Caco-2 (cell line): ENCODE measurements around the gene WDR6. TPM values are rescaled to one million over a fixed set of nuclear protein-coding genes. Genes with fewer than 3 reads are reported as not detected.

Source experiments
- BruUV-seq: library from RNA; stranded (reverse); fragments of 400-500 nt; replicated peaks from 2 replicates; lab custom pipeline; 2021; lab: Mats Ljungman, UMichigan
- CTCF ChIA-PET: fragments of 300-600 bp; sonication (Branson Sonifier 250); formaldehyde crosslinking; loops from one replicate; lab custom pipeline; 2022; ENCODE audit warnings: antibody characterized with exemption; lab: Charles Lee
- POLR2A ChIA-PET: fragments of 300-600 bp; sonication (Branson Sonifier 250); formaldehyde crosslinking; loops from one replicate; lab custom pipeline; 2022; ENCODE audit warnings: antibody characterized with exemption; lab: Charles Lee
- DNase-seq, 2 experiments: peaks; one replicate each; pipeline versions ENCODE4 v3.0.0 to v3.0.0-alpha.2; 2020 to 2022
- H3K27me3 ChIP-seq: replicated peaks from 2 replicates; pipeline ENCODE4 v1.6.0; 2011; ENCODE audit warnings: low read length; ENCODE audit not compliant: control insufficient read depth, insufficient read depth
- H3K36me3 ChIP-seq: 2 replicates; pipeline ENCODE4 v1.5.1; 2011; ENCODE audit warnings: low read length; ENCODE audit not compliant: control insufficient read depth, insufficient read depth
- H3K4me1 ChIP-seq: fragments of 250-450 bp; sonication (Bioruptor Pico); 2 replicates; pipeline ENCODE4 v1.5.1; 2020; ENCODE audit warnings: mild to moderate bottlenecking
- H3K4me3 ChIP-seq: 2 replicates; pipeline ENCODE4 v1.5.1; 2011; ENCODE audit warnings: low read depth, mild to moderate bottlenecking, control low read depth, low read length
- H3K9me3 ChIP-seq: fragments of 250-450 bp; sonication (Bioruptor Pico); 2 replicates; pipeline ENCODE4 v1.5.1; 2020; ENCODE audit warnings: mild to moderate bottlenecking, moderate library complexity
- H3K27ac Mint-ChIP-seq: one replicate; pipeline ENCODE4 v1.8.0; 2022; ENCODE audit warnings: mixed read lengths; ENCODE audit not compliant: unreplicated experiment
- H3K27me3 Mint-ChIP-seq: one replicate; pipeline ENCODE4 v1.8.0; 2022; ENCODE audit warnings: mixed read lengths; ENCODE audit not compliant: insufficient read depth, unreplicated experiment
- H3K36me3 Mint-ChIP-seq: one replicate; pipeline ENCODE4 v1.8.0; 2022; ENCODE audit warnings: mild to moderate bottlenecking, mixed read lengths; ENCODE audit not compliant: insufficient read depth, unreplicated experiment
- H3K4me1 Mint-ChIP-seq: one replicate; pipeline ENCODE4 v1.8.0; 2022; ENCODE audit warnings: low read depth, mixed read lengths; ENCODE audit not compliant: unreplicated experiment
- H3K4me3 Mint-ChIP-seq: one replicate; pipeline ENCODE4 v1.8.0; 2022; ENCODE audit warnings: mild to moderate bottlenecking, moderate library complexity, mixed read lengths; ENCODE audit not compliant: unreplicated experiment
- H3K9me3 Mint-ChIP-seq: one replicate; pipeline ENCODE4 v1.8.0; 2022; ENCODE audit warnings: mixed read lengths; ENCODE audit not compliant: unreplicated experiment
- intact Hi-C: fragments of 100-400 bp; cut with micrococcal nuclease; formaldehyde crosslinking; loops from one replicate; pipeline ENCODE4 v1.10.0; 2022; ENCODE audit not compliant: unreplicated experiment
- microRNA-seq: library from miRNA; unstranded; fragments of <30 nt; microRNA quantifications from one replicate; pipeline ENCODE4 v1.2.0, GENCODE V29; 2022
- total RNA-seq: library from RNA; stranded (reverse); gene quantifications from 2 replicates; pipeline ENCODE4 v1.2.3, GENCODE V29; 2022
- TF ChIP-seq, protein P1 (sequence below), 2 experiments: fragments of 200-600 bp in 1 of 2; IDR thresholded peaks; 1 replicate in 1 of 2; 2 replicates in 1 of 2; pipeline versions ENCODE4 v1.5.1 to v1.8.0; 2011 to 2022; ENCODE audit warnings: antibody characterized with exemption in 1 of 2, control low read depth in 1 of 2, inconsistent platforms in 1 of 2, low read depth in 1 of 2, low read length in 1 of 2, mild to moderate bottlenecking in 1 of 2, moderate library complexity in 1 of 2; ENCODE audit not compliant: insufficient read depth in 1 of 2, severe bottlenecking in 1 of 2, unreplicated experiment in 1 of 2

The WDR6 gene
- total RNA-seq, 1 experiment from 2014 or later: 184 TPM

DNA sequence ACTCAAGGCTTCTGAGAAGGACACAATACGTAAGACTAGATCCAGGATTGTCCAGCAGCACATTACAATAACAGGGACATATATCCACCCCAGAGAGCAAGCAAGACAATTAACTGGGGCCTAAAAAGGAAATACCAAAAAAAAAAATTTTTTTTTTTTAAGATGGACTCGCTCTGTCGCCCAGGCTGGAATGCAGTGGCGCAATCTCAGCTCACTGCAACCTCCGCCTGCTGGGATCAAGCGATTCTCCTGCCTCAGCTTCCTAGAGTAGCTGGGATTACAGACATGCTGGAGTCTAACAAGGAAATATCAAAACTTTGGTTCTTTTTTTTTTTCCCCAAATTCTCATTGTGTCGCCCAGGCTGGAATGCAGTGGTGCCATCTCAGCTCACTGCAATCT, 50.8 kb downstream of the WDR6 start:
- no TSS peak for BruUV-seq
- H3K27ac Mint-ChIP-seq: no peak overlapping the region
- H3K27me3 ChIP-seq: no peaks in the 10 kb centered on the region
- no peak for DNase-seq
- no peaks in the 10 kb centered on the region for H3K27me3 Mint-ChIP-seq
- peaks cover 93% of the 10 kb centered on the region for H3K36me3 Mint-ChIP-seq
- no peaks in the 10 kb centered on the region for H3K9me3 ChIP-seq
- H3K4me3 ChIP-seq: no peak overlapping the region
- intact Hi-C loops: no loop called here
- no peaks in the 10 kb centered on the region for H3K4me1 ChIP-seq
- no peaks in the 10 kb centered on the region for H3K9me3 Mint-ChIP-seq
- H3K4me1 Mint-ChIP-seq: no peaks in the 10 kb centered on the region
- TF ChIP-seq, protein P1, sequence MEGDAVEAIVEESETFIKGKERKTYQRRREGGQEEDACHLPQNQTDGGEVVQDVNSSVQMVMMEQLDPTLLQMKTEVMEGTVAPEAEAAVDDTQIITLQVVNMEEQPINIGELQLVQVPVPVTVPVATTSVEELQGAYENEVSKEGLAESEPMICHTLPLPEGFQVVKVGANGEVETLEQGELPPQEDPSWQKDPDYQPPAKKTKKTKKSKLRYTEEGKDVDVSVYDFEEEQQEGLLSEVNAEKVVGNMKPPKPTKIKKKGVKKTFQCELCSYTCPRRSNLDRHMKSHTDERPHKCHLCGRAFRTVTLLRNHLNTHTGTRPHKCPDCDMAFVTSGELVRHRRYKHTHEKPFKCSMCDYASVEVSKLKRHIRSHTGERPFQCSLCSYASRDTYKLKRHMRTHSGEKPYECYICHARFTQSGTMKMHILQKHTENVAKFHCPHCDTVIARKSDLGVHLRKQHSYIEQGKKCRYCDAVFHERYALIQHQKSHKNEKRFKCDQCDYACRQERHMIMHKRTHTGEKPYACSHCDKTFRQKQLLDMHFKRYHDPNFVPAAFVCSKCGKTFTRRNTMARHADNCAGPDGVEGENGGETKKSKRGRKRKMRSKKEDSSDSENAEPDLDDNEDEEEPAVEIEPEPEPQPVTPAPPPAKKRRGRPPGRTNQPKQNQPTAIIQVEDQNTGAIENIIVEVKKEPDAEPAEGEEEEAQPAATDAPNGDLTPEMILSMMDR (IDR thresholded peaks at IDR 0.05; ENCODE audit: insufficient read depth in 1 of 2, low read depth in 1 of 2, low read length in 1 of 2, severe bottlenecking in 1 of 2, unreplicated experiment in 1 of 2): no peak
- ChIA-PET CTCF (no interaction called here), POLR2A (no interaction called here)
- H3K36me3 ChIP-seq: no peaks in the 10 kb centered on the region
- H3K4me3 Mint-ChIP-seq: no peak overlapping the region

Small RNAs within 50 kb of the gene (microRNA-seq; reads per million reads assigned to microRNA genes)
- gene MIR191 (8,178 reads per million, percentile 97 among the genes with 10 or more reads in this experiment), gene MIR425 (3,433 reads per million, percentile 95 among the genes with 10 or more reads in this experiment)

Other genes with a start within 250 kb of the WDR6 start
- gene PRKAR2A, start 159.5 kb upstream of the WDR6 start, total RNA-seq: 56.3 and 67.3 TPM in 2 replicates
- 17.0 and 19.3 TPM in 2 replicates for gene SLC25A20, start 108.5 kb upstream of the WDR6 start, total RNA-seq
- gene ARIH2, start 88.5 kb upstream of the WDR6 start, total RNA-seq: 106 and 133 TPM in 2 replicates
- gene P4HTM, start 17.1 kb upstream of the WDR6 start, total RNA-seq: 24.4 and 25.5 TPM in 2 replicates
- 21.4 and 21.5 TPM in 2 replicates for gene DALRD3, start 11.2 kb downstream of the WDR6 start, total RNA-seq
- gene NDUFAF3, start 14.7 kb downstream of the WDR6 start, total RNA-seq: 65.9 and 68.7 TPM in 2 replicates
- 233 and 240 TPM in 2 replicates for gene IMPDH2, start 22.0 kb downstream of the WDR6 start, total RNA-seq
- 112 and 119 TPM in 2 replicates for gene QRICH1, start 86.7 kb downstream of the WDR6 start, total RNA-seq
- 361 and 386 TPM in 2 replicates for gene QARS1, start 97.4 kb downstream of the WDR6 start, total RNA-seq
- gene USP19, start 113.4 kb downstream of the WDR6 start, total RNA-seq: 55.9 and 56.4 TPM in 2 replicates
- gene LAMB2, start 125.7 kb downstream of the WDR6 start, total RNA-seq: 181 and 189 TPM in 2 replicates
- 15.2 and 15.9 TPM in 2 replicates for gene CCDC71, start 158.9 kb downstream of the WDR6 start, total RNA-seq
- gene KLHDC8B, start 164.2 kb downstream of the WDR6 start, total RNA-seq: 7.4 and 8.8 TPM in 2 replicates